HG03558 (cell line): ENCODE data around the gene PIH1D1.

ENCODE experiments used
- ATAC-seq: cut with Tn5 transposase; IDR thresholded peaks from one replicate; pipeline ENCODE4 v1.9.1; 2021; ENCODE audit warnings: moderate number of reproducible peaks; ENCODE audit not compliant: unreplicated experiment; ENCODE audit errors: extremely low read depth

Gene PIH1D1

DNA sequence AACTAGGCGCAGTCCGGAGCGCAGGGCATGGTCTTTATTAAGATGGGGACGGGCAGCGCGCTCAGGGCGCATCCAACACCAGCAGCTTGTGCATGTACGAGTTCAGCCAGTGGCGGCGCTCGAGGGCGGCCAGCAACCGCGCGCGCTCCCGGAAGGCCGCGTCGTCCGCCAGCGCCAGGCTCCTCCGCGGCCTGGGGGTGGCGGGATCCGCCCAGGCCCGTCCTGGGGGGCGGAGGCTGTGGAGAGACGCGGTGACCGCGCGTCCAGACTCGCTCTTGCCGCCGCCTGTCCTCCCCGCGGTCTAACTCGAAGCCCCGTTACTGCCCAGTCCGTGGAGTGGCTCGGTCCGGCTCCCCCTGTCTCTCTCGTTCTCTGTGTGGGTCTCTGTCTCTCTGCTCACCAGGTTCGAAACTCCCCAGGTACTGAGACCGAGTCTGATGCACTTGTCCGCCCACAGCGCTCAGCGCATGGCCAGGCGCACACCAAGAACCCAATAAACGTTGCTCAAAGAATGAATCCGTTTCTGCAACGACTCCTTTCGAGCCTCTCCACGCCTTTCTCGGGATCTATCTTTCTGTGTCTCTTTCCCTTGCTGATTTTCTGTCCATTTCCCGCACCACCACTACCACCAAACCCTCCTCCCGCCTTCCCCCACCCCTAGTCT, 29.1 kb downstream of the PIH1D1 start:
- ATAC-seq, result no peak

DNA sequence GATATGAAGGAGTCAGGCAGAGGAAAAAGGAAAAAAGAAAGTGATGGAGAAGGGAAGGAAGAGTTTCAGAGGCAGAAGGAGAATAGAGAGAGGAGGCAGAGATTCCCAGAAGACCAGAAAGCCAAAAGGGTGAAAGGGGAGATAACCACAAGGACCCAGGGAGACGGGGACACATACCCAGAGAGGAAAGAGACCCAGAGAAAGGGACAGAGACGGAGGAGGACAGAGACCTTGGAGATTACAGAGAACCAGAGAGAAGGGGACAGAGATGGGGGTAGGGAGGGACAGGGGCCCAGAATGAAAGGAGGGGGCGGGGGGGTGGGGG, 29.8 kb downstream of the PIH1D1 start:
- ATAC-seq, result no peak

DNA sequence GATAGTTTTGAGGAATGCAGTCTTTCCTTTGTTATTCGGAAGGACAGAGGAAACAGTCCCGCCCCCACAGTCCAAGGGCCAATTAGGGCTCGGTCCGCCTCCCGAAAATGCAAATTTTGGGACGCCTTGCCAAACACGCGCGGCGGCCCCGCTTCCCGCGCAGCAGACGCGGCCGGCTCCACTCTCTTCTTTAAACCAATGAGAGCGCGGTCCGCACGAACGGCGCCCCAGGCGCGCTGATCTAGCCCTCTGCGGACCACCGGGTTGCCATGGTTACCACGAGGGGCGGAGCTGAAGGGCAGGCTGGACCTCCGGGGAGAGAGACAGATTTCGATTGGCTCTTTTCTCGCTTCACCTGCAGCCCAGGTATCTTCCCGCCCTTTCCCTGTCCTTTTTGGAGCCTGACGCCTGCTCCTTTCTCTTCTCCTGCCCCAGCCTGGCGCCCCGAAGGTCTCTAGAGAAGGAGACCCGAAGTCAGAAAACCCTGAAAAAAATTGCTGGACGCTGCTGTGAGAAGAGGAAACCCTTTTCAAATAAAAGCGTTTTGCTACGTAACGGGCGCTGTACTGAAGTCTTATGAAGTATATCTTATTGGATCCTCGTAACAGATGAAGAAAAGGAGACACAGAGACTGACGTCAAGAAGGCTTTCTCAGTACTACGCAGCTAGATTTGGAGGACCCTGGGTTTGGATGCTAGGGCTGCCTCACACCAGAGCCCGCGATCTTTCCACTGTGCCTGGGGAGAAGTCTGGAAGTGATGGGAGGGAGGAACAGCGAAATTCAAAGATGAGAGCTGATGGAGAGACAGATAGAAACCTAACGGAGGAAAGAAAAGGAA, 30.4 kb downstream of the PIH1D1 start:
- ATAC-seq, result no peak

DNA sequence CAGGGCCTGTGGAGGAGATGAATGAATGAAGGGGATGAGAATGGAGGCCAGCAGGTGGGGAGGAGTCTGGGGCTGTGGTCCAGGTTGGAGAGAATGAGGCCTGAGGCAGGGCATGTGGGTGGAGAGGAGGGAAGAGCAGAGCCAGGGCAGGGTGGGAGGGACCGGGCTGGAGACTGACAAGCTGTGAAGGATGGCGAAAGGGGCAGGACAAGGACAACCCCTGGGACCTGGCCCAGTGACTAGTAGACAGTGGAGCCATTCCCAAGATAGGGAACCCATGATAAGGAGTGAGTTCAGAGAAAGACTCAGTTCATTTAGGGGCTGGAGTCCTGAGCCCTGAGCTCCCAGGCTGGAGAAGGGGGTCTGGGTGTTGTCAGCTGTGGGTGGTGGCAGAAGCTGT, 31.4 kb downstream of the PIH1D1 start:
- no peak for ATAC-seq

DNA sequence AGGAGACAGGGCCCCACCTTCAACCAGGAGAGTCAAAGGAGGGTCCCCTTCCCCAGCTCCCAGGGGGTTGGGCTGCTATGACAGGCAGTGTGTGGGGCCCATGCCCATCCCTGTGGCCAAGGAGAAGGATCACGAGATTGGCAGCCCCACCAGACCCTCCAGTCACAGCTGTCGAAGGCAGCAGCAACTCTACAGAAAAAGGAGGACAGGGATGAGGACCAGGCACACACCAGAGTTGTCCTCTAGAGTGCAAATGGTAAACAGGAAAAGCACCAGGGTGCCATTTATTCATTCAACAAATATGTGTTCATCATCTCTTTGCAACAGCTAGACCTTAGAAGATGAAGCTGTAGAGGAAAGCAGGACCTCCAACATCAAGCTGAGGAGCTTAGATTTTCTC, 32.4 kb downstream of the PIH1D1 start:
- no peak for ATAC-seq

DNA sequence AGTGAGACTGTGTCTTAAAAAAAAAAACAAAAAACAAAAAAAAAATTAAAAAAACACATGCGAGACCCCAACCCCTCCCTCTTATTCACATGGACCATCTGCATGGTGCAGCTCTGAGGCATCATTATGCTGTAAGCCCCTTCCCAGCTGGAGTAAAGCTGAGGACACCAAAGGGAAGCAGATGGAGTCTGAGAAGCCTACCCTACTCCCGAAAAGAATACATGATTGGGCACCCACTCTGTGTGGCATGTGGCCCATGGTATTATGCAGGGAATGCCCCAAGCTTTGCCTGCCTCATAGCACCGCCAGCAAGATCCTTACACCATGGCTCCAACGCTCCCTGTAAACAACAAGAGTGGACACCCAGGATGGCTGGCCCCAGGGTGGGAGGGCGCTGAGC, 33.1 kb downstream of the PIH1D1 start:
- ATAC-seq, result no peak

DNA sequence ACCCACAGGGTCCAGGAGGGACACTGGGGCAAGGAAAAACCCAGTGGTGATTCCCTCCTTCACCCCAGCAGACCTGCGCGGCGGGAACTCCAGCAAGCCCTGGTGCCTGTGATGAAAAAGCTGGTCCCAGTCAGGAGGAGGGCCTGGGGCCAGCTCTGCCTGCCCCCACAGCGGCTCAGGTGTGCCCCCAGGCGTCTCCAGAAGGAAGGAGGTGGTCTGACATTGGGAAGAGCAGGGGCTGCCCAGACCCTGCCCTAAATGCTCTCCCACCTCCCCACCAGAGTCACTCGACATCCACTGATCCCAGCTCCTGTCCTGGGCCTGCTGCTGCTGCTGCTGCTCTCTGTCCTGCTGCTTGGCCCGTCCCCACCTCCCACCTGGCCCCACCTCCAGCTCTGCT, 34.5 kb downstream of the PIH1D1 start:
- ATAC-seq, result no peak

DNA sequence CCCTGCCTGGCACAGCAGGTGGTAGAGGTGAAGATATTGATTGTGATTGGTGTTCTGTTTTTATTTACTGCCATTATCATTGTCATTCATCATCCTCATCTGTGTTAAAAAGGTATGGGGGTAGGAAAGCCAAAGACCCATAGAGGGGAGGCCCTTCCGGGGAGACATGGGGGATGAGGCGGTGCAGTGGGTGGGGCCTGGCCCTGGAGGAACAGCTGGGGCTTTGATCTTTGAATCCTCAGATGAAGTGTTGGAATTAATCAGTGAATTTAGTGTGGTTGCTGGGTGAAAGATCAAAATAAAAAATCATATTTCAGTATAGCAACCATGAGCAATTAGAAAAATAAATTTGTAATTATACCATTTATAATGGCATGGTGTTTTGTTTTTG, 35.8 kb downstream of the PIH1D1 start:
- ATAC-seq, result no peak

DNA sequence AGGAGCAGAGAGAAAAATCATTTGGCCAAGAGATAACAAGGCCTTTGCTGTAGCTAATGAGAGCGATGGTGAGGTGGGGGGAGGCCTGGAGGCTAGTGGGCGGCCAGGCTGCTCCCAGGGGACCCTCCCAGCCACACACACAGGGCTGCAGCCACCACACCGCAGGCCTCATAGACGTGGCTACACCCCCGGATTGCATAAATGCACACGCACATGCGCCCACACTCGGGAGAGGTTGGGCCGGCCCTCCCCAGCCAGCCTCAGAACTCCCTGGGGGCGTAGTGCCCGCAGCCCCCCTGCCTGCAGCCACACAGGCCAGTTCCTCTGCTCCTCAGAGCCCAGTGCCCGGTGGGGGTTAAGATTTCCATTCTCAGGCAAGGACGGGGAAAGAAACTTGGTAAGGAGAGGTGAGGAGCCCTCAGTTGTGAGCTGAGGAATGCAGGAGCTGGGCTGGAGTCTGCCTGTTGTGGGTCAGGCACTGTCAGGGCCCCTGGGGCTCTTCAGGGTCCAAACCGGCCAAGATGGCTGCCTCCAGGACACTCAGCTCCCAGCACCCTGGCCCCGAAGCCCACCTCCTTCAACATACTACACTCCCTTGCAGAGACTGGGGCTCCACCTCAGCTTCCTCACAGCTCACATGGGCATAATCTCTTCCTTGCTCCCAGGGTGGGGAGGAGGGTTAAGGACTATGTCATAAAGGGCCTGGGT, 36.4 kb downstream of the PIH1D1 start:
- no peak for ATAC-seq

DNA sequence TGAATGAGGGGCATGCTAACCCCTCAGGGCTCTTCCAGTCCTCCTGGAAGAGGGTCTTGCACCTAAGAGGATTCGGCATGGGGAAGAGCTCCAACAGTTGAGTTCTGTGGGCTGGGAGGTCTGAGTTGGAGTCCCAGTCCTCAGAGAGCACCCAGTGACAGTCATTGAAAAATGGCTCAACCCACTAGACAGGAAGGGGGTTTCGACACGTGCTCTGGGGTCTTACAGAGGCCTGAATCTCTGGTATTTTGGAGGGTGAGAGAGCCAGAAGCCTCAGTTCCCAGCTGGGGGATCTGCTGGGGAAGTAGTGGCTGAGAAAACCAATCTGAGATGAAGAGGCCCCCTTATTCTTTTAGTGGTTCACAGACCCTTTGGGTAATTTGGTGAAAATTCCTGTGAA, 37.4 kb downstream of the PIH1D1 start:
- ATAC-seq, result no peak

DNA sequence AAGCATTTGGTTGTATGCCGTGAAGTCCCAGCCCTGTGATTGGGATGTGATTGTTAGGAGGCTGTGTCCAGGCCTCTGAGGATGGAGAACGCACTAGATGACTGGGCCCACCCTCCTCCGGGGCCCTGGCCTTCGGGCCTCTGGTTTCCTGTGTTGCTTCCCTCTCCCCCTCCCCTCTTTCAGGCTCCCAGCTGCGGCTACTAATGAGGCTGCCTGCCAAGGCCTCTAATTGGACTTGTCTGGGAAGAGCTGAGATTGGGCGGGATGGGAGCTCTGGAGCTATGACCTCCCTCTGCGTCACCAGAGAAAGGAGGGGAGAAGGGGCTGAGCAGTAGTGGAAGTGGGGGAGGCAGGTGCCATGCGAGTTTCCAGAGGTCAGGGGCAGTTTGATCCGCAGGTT, 38.3 kb downstream of the PIH1D1 start:
- no peak for ATAC-seq

DNA sequence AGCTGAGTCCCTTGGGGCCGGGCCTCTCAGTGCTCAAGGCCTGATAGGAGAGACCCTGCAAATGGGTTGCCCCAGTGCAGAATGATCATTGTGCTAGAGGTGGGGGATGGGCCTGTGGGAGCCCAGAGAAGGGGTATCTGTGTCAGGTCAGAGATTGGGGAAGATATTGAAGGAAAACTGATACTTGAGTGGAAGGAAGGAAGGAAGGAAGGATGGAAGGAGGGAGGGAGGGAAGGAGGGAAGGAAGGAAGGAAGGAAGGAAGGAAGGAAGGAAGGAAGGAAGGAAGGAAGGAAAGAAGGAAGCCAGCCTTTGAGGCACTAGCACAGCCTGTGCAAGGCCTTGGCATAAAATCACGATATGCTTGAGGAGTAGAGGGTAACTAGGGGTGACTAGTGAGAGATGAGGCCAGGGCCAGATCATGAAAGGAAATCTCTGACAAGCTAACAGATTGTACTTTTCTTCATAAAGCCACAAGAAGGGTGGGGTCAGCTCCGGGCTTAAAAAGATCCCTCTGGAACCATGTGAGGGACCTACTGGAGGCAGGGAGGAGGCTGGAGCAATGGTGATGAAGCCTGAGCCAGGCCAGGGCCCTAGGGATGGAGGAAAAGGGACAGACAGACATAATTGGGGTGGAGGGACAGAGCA, 39.8 kb downstream of the PIH1D1 start:
- ATAC-seq, result no peak

DNA sequence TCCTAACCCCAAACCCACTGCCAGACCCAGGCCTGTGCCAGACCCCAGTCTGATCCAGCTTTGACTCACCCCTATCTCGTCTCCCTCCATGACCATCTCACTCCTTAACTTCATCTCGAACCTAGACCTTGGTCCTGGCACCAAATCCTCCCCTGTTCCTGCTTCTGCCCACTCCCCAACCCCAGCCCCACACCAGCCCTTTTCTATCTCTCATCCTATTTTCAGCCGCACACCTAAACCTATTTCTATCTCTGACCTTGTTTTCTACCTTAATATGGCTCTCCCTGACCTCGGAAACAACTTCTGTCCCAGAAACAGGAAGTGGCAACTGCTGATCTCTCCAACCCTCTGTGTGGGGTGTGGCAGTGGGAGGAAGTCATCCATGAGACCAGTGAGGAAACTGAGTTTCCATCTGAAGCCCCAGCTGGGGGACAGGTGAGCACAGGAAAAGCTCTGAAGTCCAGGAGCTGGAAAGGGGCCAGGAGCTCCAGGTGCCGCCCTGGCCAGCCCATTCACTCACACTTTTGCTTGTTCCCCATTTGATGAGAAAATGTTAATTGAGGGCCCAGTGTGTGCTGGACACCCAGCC, 42.1 kb downstream of the PIH1D1 start:
- ATAC-seq, result no peak

DNA sequence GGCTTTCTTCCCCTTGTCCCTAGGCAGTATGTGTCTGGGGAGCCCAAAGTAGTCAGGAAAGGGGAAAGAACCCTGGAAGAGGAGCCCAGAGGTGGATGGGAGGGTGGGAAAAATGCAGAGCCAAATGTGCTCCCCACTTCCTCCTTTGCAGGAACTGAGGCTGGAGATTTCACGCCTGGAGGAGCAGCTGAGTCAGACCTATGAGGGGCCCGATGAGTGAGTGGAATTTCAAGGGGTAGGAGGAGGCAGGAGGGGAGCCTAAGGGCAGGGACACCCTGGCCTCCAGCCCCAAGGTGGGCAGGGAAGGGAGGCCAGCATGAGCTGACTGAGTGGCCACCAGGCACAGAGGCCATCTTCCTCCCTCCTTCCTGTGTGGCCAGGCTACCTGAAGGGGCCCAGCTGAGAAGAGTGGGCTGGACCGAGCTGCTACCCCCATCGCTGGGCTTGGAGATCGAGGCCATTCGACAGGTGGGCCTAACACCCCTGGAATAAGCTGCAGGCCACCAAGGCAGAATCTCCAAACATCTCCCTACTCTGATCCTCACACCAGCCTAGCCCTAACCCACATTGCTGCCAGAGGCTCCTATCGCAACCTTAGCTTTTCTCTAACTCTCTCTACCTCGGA, 42.7 kb downstream of the PIH1D1 start:
- no peak for ATAC-seq

DNA sequence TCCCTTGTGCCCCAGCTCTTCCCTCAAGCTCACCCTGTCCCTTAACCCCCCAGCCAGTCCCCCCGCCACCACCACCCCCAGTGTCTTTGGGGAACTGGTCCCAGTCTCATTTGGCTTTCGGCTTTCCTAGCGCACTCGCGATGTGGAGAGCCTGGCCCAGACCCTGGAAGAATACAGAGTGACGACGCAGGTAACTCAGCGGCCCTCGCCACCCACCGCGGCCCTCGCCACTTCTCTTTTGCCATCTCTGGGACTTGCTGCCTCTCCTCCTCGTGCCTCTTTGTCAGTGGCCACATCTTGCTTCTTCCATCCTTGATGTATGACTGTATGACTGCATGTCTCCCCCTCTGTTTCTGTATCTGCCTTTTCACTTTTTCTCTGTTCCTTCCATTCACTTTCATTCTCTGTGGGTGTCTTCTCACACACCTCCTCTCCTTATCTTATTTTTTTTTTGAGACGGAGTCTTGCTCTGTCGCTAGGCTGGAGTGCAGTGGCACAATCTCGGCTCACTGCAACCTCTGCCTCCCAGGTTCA, 44.1 kb downstream of the PIH1D1 start:
- no peak for ATAC-seq

DNA sequence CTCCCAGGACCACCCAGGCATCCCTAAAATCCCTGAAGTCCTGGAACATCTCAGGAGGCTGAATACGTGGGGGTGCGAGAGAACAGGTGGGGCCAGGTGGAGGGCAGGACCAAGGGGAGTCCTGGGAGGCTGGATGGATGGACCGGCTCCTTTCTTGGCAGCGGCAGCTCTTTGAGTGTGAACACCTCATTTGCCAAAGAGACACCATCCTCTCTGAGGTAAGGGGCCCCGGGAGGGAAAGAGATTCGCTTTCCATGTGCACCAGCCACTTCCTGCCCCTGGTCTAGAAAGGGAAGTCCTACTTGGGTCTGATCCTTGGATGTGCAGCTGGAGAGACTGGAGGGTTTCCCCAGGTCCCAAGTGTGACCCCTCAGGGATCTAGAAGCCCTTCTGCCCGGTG, 44.5 kb downstream of the PIH1D1 start:
- no peak for ATAC-seq

DNA sequence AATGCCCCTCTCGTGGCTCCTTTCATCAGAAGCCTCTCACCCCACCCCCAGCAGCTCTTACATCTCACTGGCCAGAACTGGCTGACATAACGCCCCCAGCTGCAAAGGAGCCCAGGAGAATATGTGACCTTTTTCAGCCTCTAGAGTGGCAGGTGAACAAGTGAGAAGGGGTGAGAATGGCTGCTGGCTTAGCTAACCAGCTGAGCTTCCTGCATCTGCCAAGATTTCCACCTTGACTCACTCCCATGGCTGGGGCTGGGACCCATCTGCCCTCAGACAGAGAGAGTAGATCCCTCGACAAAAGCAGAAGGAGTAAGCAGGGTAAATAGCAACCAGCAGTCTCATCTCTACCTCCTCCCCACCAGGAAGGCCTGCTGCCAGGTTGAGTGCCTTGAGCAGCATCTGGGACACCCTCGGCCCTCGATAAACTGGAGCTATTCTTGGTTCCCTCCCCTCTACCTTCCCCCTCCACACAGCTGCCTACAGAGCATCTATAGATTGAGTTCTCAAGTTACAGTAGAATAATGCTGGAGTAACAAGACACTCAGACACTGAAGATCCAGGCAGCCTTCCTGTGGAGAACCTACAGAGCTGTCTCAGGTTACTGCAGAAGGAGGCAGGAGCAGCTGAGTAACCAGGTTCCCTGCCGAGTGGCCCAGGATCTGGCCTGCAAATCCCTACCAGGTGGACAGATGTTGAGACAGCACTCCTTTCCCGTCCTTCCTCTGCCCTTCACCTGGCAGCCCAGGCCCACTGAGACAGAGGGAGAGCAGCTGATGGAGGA, 48.0 kb downstream of the PIH1D1 start:
- no peak for ATAC-seq

DNA sequence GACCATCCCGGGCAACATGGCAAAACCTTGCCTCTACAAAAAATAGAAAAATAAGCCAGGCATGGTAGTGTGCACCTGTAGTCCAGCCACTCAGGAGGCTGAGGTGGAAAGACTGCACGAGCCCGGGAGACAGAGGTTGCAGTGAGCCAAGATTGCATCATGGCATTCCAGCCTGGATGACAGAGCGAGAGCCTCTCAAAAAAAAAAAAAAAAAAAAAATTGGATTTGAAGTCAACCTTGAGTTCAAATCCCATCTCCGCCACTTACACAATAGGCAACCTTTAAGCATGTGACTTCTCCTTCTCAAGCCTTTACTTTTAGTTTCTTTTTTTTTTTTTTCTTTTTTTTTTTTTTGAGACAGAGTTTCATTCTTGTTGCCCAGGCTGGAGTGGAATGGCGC, 51.6 kb downstream of the PIH1D1 start:
- no peak for ATAC-seq

DNA sequence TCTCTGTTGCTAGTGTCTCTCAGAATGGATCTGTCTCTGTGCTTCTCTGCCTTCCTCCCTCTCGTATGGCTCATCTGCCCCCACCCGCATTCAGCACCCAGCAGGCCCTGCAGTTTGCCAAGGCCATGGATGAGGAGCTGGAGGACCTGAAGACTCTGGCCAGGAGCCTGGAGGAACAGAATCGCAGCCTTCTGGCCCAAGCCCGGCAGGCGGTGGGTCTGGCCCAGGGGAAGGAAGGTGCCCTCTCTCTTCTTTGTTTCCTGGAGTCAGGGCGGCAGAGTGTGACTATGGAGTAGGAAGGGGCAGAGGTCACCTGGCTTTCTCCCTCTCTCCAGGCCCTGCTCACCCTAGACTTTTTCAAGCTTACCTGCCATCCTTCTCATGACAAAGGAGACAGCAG, 52.7 kb downstream of the PIH1D1 start:
- ATAC-seq, result no peak
